Stomach (tissue), 9 donors: ENCODE results near the gene KCNAB1. TPM values are rescaled to one million over a fixed set of nuclear protein-coding genes. Genes with fewer than 3 reads are reported as not detected.
A peak's percentile ranks its signal among the peaks of the same experiment; 100 is the strongest.

ENCODE experiments used
- DNase-seq, 2 donors: peaks; one replicate each; pipeline versions ENCODE4 v3.0.0 to v3.0.0-alpha.2; 2013 to 2019
- H3K27ac ChIP-seq, 5 donors: fragments of 200-600 bp in 4 of 5; sonication (generic) in 4 of 5; one replicate each; pipeline ENCODE4 v1.5.1; 2013 to 2019; ENCODE audit warnings: mild to moderate bottlenecking in 1 of 5, moderate library complexity in 1 of 5
- H3K27me3 ChIP-seq, 3 donors: fragments of 200-600 bp; sonication (generic); one replicate each; pipeline ENCODE4 v1.5.1; 2017 to 2019; ENCODE audit warnings: mixed run types in 1 of 3
- H3K36me3 ChIP-seq, 4 donors: fragments of 200-600 bp; sonication (generic); 1 replicate in 3 of 4; 2 replicates in 1 of 4; pipeline ENCODE4 v1.5.1; 2016 to 2019
- H3K4me1 ChIP-seq, 4 donors: fragments of 200-600 bp; sonication (generic); one replicate each; pipeline ENCODE4 v1.5.1; 2016 to 2019
- H3K4me3 ChIP-seq, 4 donors: fragments of 200-600 bp; sonication (generic) in 3 of 4; one replicate each; pipeline ENCODE4 v1.5.1; 2016 to 2019; ENCODE audit warnings: mild to moderate bottlenecking in 1 of 4
- H3K9me3 ChIP-seq, 4 donors: fragments of 200-600 bp; sonication (generic); one replicate each; pipeline ENCODE4 v1.5.1; 2016 to 2019
- CTCF ChIP-seq, 7 experiments: fragments of 450-650 bp in 4 of 7; fragments of 200-600 bp in 3 of 7; sonication (generic) in 3 of 7; IDR thresholded peaks; one replicate each; pipeline ENCODE4 v1.5.1; 2016 to 2019; ENCODE audit warnings: antibody characterized with exemption in 7 of 7, control low read depth in 2 of 7, mild to moderate bottlenecking in 1 of 7
- EP300 ChIP-seq: sonication (generic); formaldehyde crosslinking; IDR thresholded peaks from one replicate; pipeline ENCODE4 v1.6.1; 2017; ENCODE audit warnings: antibody characterized with exemption
- POLR2A ChIP-seq, 4 donors: fragments of 450-650 bp; IDR thresholded peaks; one replicate each; pipeline ENCODE4 v1.6.1; 2016; ENCODE audit warnings: antibody characterized with exemption in 4 of 4, control low read depth in 2 of 4, mild to moderate bottlenecking in 1 of 4, moderate library complexity in 1 of 4
- POLR2AphosphoS5 ChIP-seq, 3 donors: sonication (generic); formaldehyde crosslinking; IDR thresholded peaks; one replicate each; pipeline ENCODE4 v1.6.1; 2016; ENCODE audit warnings: antibody characterized with exemption in 3 of 3
- WGBS, 5 donors: extraction: QIAGEN DNeasy Blood & Tissue Kit in 3 of 5; methylation state at CpG; one replicate each; pipeline versions ENCODE4 v1.1.5 to v1.1.7; 2013 to 2018; 5-methylcytosine and 5-hydroxymethylcytosine counted together
- intact Hi-C: fragments of 100-400 bp; cut with DNase I; formaldehyde crosslinking; loops from one replicate; pipeline ENCODE4 v1.15.1; 2023; ENCODE audit warnings: low total_unique reads
- polyA plus RNA-seq, 3 donors: library from polyadenylated mRNA; stranded (reverse); fragments of 200-250 nt; gene quantifications; one replicate each; pipeline ENCODE4 v1.2.3, GENCODE V29; 2013
- total RNA-seq, 5 donors: library from RNA; depleted of rRNA; stranded (reverse); fragments of >200 nt; gene quantifications; one replicate each; pipeline versions ENCODE4 v1.1.0 to v1.2.3, GENCODE V29; 2014 to 2016
- donor health status: healthy with polysubstance abuse.
- donor health status: Bipolar disorder and iron deficiency.
- donor health status: healthy.

The KCNAB1 gene
- total and polyA plus RNA-seq, 8 donors: 0.12 to 3.8 (median 0.29) TPM; not detected in 2

DNA sequence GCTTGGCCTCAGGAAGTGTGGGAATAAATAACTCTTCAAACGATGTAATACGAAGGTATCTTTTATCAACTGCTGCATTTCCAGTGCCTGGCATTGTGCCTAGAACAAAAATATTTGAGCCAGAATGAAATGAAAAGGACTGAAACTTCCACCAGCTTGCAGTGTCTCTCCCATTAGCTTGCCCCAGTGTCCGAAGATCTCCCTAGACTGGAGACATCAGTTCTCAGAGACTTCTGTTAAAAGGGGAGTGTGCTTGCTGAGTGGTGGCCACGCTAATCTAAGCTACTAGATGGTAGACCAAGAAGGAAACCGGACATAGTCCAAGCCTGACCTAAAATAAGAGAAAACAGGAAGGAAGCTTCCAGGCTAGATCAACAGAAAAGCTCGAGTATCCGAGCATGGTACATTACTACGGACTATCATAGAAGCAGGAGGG is 28.6 kb downstream of the KCNAB1 start:
- Histone ChIP-seq H3K27ac (peak overlapping the region in 3 of 5 donors; percentile 16 to 67 (median 60)), H3K9me3 (no peaks in the 10 kb centered on the region), H3K4me1 (peaks cover 7 to 29% (median 15%) of the 10 kb centered on the region in 4 donors), H3K36me3 (no peaks in the 10 kb centered on the region), H3K4me3 (no peak overlapping the region), H3K27me3 (no peaks in the 10 kb centered on the region)
- DNase-seq: peak in 1 of 2 donors; percentile 36
- WGBS, 5 donors: 8 to 21% (median 16%) methylated on average over 8 of the region's 8 CpGs
- TF ChIP-seq POLR2AphosphoS5 (IDR thresholded peaks at IDR 0.05) (no peak), EP300 (no peak), CTCF (IDR thresholded peaks at IDR 0.05) (no peak), POLR2A (IDR thresholded peaks at IDR 0.05) (no peak)
- intact Hi-C loops: no loop called here

GRCh38 chr3:156149876-156150275 is 29.5 kb downstream of the KCNAB1 start:
- no peak for TF ChIP-seq POLR2A (IDR thresholded peaks at IDR 0.05)
- TF ChIP-seq CTCF (IDR thresholded peaks at IDR 0.05): no peak
- TF ChIP-seq EP300: no peak
- TF ChIP-seq POLR2AphosphoS5 (IDR thresholded peaks at IDR 0.05): no peak
- Histone ChIP-seq H3K4me1 (peaks cover 7 to 29% (median 15%) of the 10 kb centered on the region in 4 donors), H3K27ac (peak overlapping the region in 4 of 5 donors; percentile 6 to 67 (median 58))

GRCh38 chr3:156150434-156151066 is 30.2 kb downstream of the KCNAB1 start:
- Histone ChIP-seq H3K27me3 (no peaks in the 10 kb centered on the region), H3K27ac (peak overlapping the region in 4 of 5 donors; percentile 6 to 67 (median 58)), H3K36me3 (no peaks in the 10 kb centered on the region), H3K9me3 (no peaks in the 10 kb centered on the region), H3K4me3 (no peak overlapping the region), H3K4me1 (peaks cover 7 to 29% (median 15%) of the 10 kb centered on the region in 4 donors)
- no peak for TF ChIP-seq EP300
- peak in 5 of 7 experiments; percentile 79 to 86 (median 85) for TF ChIP-seq CTCF (IDR thresholded peaks at IDR 0.05)
- peak in 1 of 3 donors; percentile 19 for TF ChIP-seq POLR2AphosphoS5 (IDR thresholded peaks at IDR 0.05)
- TF ChIP-seq POLR2A (IDR thresholded peaks at IDR 0.05): no peak
- peak; percentile 54 to 82 for DNase-seq
- 21 to 25% (median 23%) methylated on average over 8 of the region's 8 CpGs for WGBS, 5 donors
- intact Hi-C loops: loop anchor here (5.0 to 10.0 kb wide), 2 partner anchors 294 to 362 kb away; no protein-coding TSS in a partner anchor

More at GRCh38 chr3:156149876-156150275, 29.5 kb downstream of the KCNAB1 start:
- peak in 1 of 2 donors; percentile 35 for DNase-seq
- intact Hi-C loops: loop anchor here (5.0 to 10.0 kb wide), 2 partner anchors 295 to 362 kb away; no protein-coding TSS in a partner anchor
- H3K36me3 ChIP-seq: no peaks in the 10 kb centered on the region
- no peak overlapping the region for H3K4me3 ChIP-seq
- no peaks in the 10 kb centered on the region for H3K27me3 ChIP-seq
- H3K9me3 ChIP-seq: no peaks in the 10 kb centered on the region
- 57 to 78% (median 68%) methylated on average over 3 of the region's 3 CpGs for WGBS, 5 donors

- no peaks in the 10 kb centered on the region for H3K36me3 ChIP-seq
- H3K27me3 ChIP-seq: no peaks in the 10 kb centered on the region
- H3K9me3 ChIP-seq: no peaks in the 10 kb centered on the region
- no peak overlapping the region for H3K4me3 ChIP-seq
- no peak overlapping the region for H3K27ac ChIP-seq
- WGBS, 5 donors: 36 to 46% (median 39%) methylated on average over 9 to 10 of the region's 10 CpGs
- TF ChIP-seq EP300 (no peak), CTCF (IDR thresholded peaks at IDR 0.05) (peak in 5 of 7 experiments; percentile 59 to 71 (median 67)), POLR2AphosphoS5 (IDR thresholded peaks at IDR 0.05) (peak in 1 of 3 donors; percentile 6), POLR2A (IDR thresholded peaks at IDR 0.05) (no peak)
- peak; percentile 74 to 90 for DNase-seq
- peaks cover 7 to 29% (median 15%) of the 10 kb centered on the region in 4 donors for H3K4me1 ChIP-seq
- intact Hi-C loops: loop anchor here (5.0 to 10.0 kb wide), 2 partner anchors 293 to 360 kb away; no protein-coding TSS in a partner anchor
Measured at GRCh38 chr3:156151824-156152428, 31.5 kb downstream of the KCNAB1 start.
